Upper lobe of right lung (tissue), 1 donor: Measurements from ENCODE around the gene F2RL2. TPM values are rescaled to one million over a fixed set of nuclear protein-coding genes. Genes with fewer than 3 reads are reported as not detected.

Experiments
- ATAC-seq: fragments of 200-7000 bp; cut with Tn5 transposase; one replicate; pipeline ENCODE4 v1.9.1; 2020; ENCODE audit warnings: mild to moderate bottlenecking, moderate library complexity
- DNase-seq: peaks from one replicate; pipeline ENCODE4 v3.0.0-alpha.2; 2020
- H3K27ac ChIP-seq: fragments of 200-600 bp; one replicate; pipeline ENCODE4 v1.8.0; 2022
- H3K27me3 ChIP-seq: fragments of 200-600 bp; one replicate; pipeline ENCODE4 v1.8.0; 2022; ENCODE audit warnings: mild to moderate bottlenecking
- H3K36me3 ChIP-seq: fragments of 200-600 bp; one replicate; pipeline ENCODE4 v1.8.0; 2022
- H3K4me1 ChIP-seq: fragments of 200-600 bp; one replicate; pipeline ENCODE4 v1.8.0; 2022
- H3K4me3 ChIP-seq: fragments of 200-600 bp; one replicate; pipeline ENCODE4 v1.8.0; 2022; ENCODE audit warnings: mild to moderate bottlenecking
- H3K9me3 ChIP-seq: fragments of 200-600 bp; one replicate; pipeline ENCODE4 v1.8.0; 2022
- CTCF ChIP-seq: fragments of 200-600 bp; IDR thresholded peaks from one replicate; pipeline ENCODE4 v1.8.0; 2022; ENCODE audit warnings: antibody characterized with exemption
- intact Hi-C: fragments of 100-400 bp; cut with DNase I; formaldehyde crosslinking; loops from one replicate; pipeline ENCODE4 v1.11.0; 2022
- total RNA-seq: library from RNA; stranded (reverse); fragmentation: NEBNext Ultra II Directional; extraction: Animal tissue kit (Norgen Biotek cat#: 25700); gene quantifications from one replicate; pipeline ENCODE4 v1.2.1, GENCODE V29; 2021
- donor health status: DM: no; HTN: yes; CAD: no; lungs with severe emphysema.

F2RL2 gene
- total RNA-seq, 1 donor from 2014 or later: 1.2 TPM

- Histone ChIP-seq H3K27me3 (no peaks in the 10 kb centered on the region), H3K4me1 (no peaks in the 10 kb centered on the region), H3K9me3 (peaks cover 3% of the 10 kb centered on the region), H3K27ac (no peak overlapping the region), H3K36me3 (no peaks in the 10 kb centered on the region), H3K4me3 (no peak overlapping the region)
- intact Hi-C loops: no loop called here
- ATAC-seq (no peak), DNase-seq (no peak)
- no peak for TF ChIP-seq CTCF
Observed at GRCh38 chr5:76652809-76653414, 29.7 kb upstream of the F2RL2 start.

DNA sequence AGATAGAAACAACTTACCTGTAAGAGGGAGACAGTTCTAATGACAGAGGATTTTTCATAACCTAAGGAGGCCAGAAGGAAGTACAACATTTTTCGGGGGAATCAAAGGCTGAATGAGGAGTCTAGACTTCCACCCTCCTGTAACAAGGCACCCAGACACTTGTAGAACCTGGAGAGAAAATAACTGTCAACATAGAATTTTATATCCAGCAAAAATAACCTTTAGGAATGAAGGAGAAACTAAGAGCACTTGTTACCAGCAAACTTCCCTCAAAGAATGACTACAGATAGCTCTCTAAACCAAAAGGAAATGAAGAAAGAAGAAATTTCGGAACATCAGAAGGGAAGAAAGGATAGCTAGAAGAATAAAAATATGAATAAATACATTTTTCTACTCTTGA lies 25.9 kb upstream of the F2RL2 start:
- no peak for TF ChIP-seq CTCF
- ATAC-seq (no peak), DNase-seq (no peak)
- no peaks in the 10 kb centered on the region for H3K4me1 ChIP-seq
- H3K9me3 ChIP-seq: peaks cover 3% of the 10 kb centered on the region
- H3K4me3 ChIP-seq: no peak overlapping the region
- no peaks in the 10 kb centered on the region for H3K36me3 ChIP-seq
- H3K27me3 ChIP-seq: no peaks in the 10 kb centered on the region
- intact Hi-C loops: no loop called here
- H3K27ac ChIP-seq: no peak overlapping the region

DNA sequence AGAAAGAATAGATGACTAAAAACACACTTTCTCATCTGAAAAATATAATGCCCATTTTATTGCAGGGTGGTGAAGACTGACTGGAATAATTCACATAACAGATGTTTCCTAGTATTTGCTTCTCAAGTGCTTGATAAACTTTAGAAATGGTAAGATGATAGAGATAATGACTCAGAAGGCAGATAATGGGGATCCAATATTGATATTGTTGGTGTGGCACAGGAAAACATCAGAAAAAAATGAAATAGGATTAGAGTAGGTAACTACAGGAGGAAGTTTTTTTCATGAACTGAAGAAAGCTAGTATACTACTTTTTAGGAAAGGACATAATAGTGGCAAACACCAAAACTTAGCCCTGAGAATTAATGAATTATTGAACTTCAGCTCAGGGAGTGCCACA lies 20.2 kb upstream of the F2RL2 start:
- no peak overlapping the region for H3K27ac ChIP-seq
- ATAC-seq: no peak
- no peaks in the 10 kb centered on the region for H3K27me3 ChIP-seq
- H3K4me3 ChIP-seq: no peak overlapping the region
- H3K36me3 ChIP-seq: peaks cover 12% of the 10 kb centered on the region
- no peak for TF ChIP-seq CTCF
- no peaks in the 10 kb centered on the region for H3K9me3 ChIP-seq
- H3K4me1 ChIP-seq: peaks cover 7% of the 10 kb centered on the region
- DNase-seq: no peak
- intact Hi-C loops: no loop called here

GRCh38 chr5:76642390-76643040 lies 19.3 kb upstream of the F2RL2 start:
- Histone ChIP-seq H3K27me3 (no peaks in the 10 kb centered on the region), H3K4me3 (no peak overlapping the region), H3K36me3 (peaks cover 12% of the 10 kb centered on the region), H3K4me1 (peaks cover 8% of the 10 kb centered on the region), H3K9me3 (no peaks in the 10 kb centered on the region), H3K27ac (no peak overlapping the region)
- DNase-seq (no peak), ATAC-seq (no peak)
- TF ChIP-seq CTCF: no peak
- intact Hi-C loops: no loop called here

DNA sequence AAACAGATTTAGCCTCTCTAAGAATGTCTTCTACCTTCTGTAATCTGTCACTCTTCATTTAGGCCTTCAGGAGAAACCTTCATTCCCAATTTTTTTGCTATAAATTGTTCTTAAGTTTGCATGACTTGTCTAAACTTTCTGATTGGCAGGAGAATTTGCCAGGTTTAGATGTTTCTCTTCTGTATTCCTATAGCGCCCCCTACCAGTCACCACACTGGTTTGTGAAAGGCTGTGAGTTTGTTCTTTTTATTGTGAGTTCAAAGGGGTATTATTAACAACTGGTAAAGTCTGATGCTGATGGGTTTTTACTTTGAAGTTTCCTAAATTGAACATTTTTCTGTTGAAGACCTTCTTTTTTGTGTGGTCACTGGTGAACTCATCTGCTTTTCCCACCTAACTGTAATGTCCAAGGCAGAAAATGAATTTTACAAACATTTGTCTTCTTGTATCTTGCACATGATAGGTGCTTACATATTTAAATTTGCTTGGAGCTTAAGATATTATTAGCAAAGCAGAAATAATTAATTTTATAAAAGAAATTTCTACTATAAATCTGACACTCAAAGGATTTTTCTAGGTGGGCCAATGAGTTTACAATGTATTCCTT lies 18.4 kb upstream of the F2RL2 start:
- peak; percentile 71 for ATAC-seq

More for the DNA sequence above, 18.4 kb upstream of the F2RL2 start:
- DNase-seq: no peak
- no peaks in the 10 kb centered on the region for H3K9me3 ChIP-seq
- H3K27ac ChIP-seq: no peak overlapping the region
- intact Hi-C loops: no loop called here
- H3K36me3 ChIP-seq: peaks cover 12% of the 10 kb centered on the region
- H3K27me3 ChIP-seq: no peaks in the 10 kb centered on the region
- H3K4me1 ChIP-seq: peaks cover 8% of the 10 kb centered on the region
- no peak overlapping the region for H3K4me3 ChIP-seq
- TF ChIP-seq CTCF: peak; percentile 76
